WI38 (cell line): ENCODE measurements around the gene FGF7.

Experiments
- H3K4me3 ChIP-seq: 2 replicates; pipeline ENCODE4 v1.5.1; 2011; ENCODE audit warnings: low read depth, mild to moderate bottlenecking, control low read depth, low read length
- CTCF ChIP-seq: IDR thresholded peaks from 2 replicates; pipeline ENCODE4 v1.5.1; 2012; ENCODE audit warnings: low read depth, mild to moderate bottlenecking, control low read depth, low read length

The FGF7 gene

GRCh38 chr15:49406352-49407118 is 16.5 kb upstream of the FGF7 start:
- no peak for TF ChIP-seq CTCF
- no peak overlapping the region for H3K4me3 ChIP-seq

DNA sequence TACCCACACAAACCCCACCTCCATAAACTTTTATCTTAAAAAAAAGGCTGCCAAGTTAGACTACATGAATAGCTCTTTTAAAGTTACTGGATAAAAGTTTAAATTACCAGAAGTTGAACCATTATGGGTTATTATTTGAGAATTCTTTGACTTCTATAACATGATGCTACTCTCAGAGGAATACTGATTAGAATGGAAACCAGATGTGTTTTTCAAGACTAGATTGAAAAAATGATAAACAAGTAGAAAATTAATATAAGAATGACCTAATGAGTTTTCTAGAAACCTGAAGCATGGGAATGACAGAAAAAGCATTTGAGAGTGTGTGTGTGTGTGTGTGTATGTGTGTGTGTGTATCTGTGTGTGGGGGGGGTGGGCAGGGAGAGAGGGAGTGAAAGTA is 12.4 kb upstream of the FGF7 start:
- TF ChIP-seq CTCF = no peak
- no peak overlapping the region for H3K4me3 ChIP-seq

GRCh38 chr15:49412797-49413196 is 10.2 kb upstream of the FGF7 start:
- H3K4me3 ChIP-seq = no peak overlapping the region
- no peak for TF ChIP-seq CTCF

GRCh38 chr15:49415149-49415548 is 7.9 kb upstream of the FGF7 start:
- no peak overlapping the region for H3K4me3 ChIP-seq
- no peak for TF ChIP-seq CTCF

DNA sequence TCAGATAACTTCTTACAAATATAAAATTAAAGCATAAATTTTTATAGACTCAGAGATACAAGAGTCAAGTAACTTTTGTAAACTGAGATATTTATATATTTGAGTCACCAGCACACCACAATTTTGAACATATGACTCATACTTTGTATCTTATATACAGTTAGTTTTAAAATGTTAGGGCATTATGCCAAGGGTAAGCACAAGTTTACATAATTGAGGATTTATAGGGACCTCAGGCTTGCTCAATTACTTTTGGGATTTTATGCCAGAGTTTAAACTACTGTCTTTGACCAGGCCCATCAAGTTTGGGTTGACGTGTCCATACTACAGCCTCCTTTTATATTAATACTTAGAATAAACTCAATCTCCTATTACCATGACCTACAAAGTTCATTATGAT is 7.4 kb upstream of the FGF7 start:
- H3K4me3 ChIP-seq = no peak overlapping the region
- TF ChIP-seq CTCF = no peak

GRCh38 chr15:49418811-49419210 is 4.2 kb upstream of the FGF7 start:
- TF ChIP-seq CTCF = no peak
- no peak overlapping the region for H3K4me3 ChIP-seq

DNA sequence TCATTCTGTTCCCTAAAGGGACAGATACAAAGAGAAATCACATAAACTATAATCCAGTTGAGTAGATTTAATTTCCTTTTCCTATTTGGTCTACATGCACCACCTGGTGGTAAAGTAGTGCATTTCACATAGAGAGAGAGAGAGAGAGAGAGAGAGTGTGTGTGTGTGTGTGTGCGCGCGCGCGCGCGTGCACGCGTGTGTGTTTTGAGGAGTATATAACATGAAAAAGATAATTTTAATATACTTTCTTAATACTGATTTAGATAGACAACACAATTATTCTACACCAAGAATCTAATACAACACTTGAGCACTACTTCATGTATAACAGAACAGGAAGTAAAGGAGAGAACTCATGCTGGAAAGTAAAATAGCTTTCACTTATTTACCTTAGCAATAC is 1.1 kb upstream of the FGF7 start:
- peak; percentile 87 for TF ChIP-seq CTCF
- no peak overlapping the region for H3K4me3 ChIP-seq
